ENCODE results near the gene GRK1.
A peak's percentile ranks its signal among the peaks of the same experiment; 100 is the strongest.

Gene GRK1

DNA sequence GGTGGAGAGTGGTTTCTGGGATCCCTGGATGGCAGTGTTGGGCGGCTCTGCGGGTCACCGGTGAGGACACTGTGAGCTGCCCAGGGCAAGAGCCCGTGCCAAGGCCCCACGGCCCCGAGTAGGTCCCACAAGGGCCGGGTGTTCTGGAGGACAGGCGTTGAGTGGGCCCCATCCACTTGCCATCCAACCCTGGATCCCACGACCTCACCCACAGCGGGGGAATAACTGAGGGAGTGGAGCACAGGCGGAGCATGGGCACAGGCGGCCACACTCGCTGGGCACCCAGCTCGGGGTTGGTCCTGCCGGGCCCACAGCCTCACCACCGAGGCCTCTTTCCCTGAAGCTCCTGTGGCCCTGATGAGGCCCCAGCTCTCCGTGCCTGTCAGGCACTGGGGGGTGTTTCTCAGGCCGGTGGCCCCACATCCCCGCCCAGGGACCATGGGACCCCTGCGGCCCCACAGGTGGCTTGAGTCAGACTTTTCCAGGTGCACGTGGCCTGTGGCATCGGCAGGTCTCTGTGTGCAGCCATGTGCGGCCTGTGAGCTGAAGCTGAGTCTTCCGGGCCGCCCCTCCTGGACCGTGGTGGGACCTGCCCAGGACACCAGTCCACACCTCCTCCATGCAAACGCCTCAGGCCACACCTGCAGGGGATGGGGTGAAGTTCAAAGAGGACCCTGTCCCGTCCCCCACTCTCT lies 108.6 kb downstream of the GRK1 start:
- peaks cover 18% of the 10 kb centered on the region for H3K27me3 Mint-ChIP-seq
- no peak for DNase-seq
- no peak overlapping the region for H3K4me3 Mint-ChIP-seq
- no peaks in the 10 kb centered on the region for H3K36me3 Mint-ChIP-seq
- H3K4me1 Mint-ChIP-seq = peaks cover 2% of the 10 kb centered on the region
- no peak overlapping the region for H3K27ac Mint-ChIP-seq
- CTCF ChIA-PET = no interaction called here
- H3K9me3 Mint-ChIP-seq = peaks cover 8% of the 10 kb centered on the region

DNA sequence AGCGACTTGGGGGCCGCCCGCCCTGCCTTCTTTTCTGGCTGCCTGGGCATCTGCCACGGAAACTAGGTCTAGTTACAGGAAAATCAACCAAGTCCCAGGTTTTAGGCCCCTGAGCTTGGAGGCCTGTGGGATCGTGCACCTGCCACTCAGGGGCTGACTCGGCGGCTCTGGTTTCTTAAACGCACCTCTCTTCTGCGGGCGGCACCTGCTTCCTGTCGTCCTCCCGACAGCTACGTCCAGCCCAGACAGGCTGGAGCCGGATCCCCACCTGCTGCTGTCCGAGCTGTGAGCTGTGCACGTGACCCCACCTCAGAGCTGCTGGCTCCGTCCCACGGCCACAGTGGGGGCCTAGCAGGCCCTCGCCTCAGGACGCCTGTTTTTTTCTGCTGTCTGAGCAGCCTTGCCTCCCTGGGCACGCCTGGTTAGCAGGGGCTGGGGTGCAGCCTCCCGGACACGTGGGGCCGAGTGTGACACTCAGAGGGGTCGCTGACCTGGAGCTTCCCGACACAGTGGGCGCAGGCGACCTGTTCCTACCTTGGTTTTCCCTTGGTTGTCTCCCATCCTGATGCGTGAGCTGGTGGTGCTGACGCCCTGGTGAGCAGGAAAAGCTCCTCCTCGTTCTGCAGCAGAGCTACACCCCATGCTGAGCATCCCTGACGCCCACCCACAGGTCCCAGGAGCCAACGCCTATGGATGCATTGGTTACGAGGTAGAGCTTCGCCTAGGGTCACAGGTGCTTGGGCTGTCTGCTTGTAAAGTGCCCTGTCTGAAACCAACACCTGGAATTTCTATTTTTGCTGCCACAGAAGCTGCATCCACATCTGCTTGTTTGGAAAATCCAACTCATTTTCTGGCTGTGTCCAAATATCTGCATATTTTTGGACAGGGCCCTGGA lies 109.5 kb downstream of the GRK1 start:
- H3K4me1 Mint-ChIP-seq = peaks cover 2% of the 10 kb centered on the region
- peaks cover 8% of the 10 kb centered on the region for H3K9me3 Mint-ChIP-seq
- DNase-seq = no peak
- H3K36me3 Mint-ChIP-seq = no peaks in the 10 kb centered on the region
- H3K27ac Mint-ChIP-seq = no peak overlapping the region
- CTCF ChIA-PET = no interaction called here
- H3K27me3 Mint-ChIP-seq = peaks cover 18% of the 10 kb centered on the region
- H3K4me3 Mint-ChIP-seq = no peak overlapping the region

DNA sequence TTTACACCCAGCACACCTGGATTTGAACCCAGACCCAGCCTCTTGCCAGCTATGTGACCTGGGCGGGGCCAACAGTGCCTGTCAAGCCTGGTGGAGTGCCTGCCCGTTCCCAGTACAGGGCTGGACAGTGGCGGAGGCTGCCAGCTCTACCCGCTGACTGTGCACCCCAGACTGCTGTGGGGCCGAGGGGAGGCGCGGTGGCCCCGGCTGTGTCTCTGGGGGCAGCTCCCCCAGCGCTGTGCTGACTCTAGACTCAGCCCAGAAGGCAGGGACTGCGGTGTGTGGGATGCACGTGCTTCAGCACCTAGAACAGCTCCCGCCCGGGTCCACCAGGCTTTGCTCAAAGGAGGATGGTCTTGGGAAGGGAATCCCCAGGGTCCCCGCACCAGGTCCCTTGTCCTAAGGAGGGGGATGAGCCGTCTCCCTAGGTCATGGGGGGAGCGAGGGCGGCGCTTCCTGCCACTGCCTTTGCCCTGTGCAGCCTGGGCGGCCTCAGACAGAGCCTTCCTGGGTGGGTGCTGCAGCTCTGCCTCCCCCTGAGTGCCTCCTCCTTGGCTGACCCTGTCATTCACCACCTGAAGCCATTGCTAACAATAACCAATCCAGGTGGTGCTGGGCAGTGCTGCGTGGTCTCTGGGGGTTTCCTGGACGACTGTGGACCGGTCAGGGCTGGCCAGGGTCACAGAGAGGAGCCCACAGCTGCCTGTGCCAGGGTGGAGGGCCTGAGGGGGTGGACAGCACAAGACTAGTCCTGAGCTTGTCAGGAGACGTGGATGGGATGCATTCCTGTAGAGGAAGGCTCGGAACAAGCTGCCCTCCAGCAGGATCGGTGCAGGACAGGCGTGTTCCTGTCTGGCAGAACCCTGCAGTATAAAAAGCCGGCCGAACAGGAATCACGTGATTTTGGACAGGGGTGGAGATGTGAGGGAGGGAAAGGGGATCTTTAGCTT lies 110.6 kb downstream of the GRK1 start:
- Mint-ChIP-seq H3K4me1 (no peaks in the 10 kb centered on the region), H3K4me3 (no peak overlapping the region), H3K27ac (no peak overlapping the region), H3K36me3 (no peaks in the 10 kb centered on the region), H3K27me3 (peaks cover 18% of the 10 kb centered on the region), H3K9me3 (peaks cover 2% of the 10 kb centered on the region)
- CTCF ChIA-PET = no interaction called here
- peak; percentile 29 for DNase-seq

DNA sequence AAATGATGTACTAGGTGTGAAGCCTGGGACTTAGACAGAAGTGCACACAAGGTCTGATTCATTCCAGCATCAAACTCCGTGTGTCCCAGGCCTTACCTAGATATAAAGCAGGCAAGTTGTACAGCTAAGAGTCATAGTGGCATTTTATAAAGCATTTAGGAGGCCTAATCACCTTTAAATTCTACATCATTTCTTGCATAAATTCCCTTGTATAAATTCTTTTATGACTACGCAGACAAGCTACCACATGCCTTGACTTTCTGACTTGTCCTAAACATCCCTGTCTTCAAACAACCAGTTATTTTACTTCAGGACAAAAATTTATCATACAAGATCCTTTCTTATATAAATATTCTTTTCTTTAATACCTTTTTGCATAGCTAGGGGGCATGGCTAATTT lies 114.6 kb downstream of the GRK1 start:
- Mint-ChIP-seq H3K36me3 (no peaks in the 10 kb centered on the region), H3K9me3 (no peaks in the 10 kb centered on the region), H3K4me3 (no peak overlapping the region), H3K27ac (no peak overlapping the region), H3K4me1 (no peaks in the 10 kb centered on the region), H3K27me3 (peaks cover 44% of the 10 kb centered on the region)
- DNase-seq = no peak
- CTCF ChIA-PET = no interaction called here

DNA sequence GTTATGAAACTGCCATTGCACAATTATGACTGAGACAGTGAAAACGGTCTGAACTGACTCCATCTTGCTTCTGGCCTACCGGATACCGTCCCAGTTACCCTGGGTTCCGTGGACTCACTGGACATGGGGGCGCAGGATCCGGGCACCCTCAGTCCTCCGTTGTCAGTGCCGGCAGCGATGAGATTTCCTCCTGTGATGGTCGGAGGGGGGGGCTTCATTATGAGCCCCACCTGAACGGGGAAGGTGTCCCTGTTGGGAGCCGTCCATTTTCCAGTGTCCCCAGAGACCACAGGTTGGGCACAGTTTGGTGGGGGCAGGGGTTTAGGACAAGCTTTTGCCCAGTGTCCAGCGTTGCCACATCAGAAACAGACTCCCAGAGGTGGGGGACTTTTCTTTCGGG lies 115.5 kb downstream of the GRK1 start:
- no peaks in the 10 kb centered on the region for H3K36me3 Mint-ChIP-seq
- H3K27ac Mint-ChIP-seq = no peak overlapping the region
- no peak overlapping the region for H3K4me3 Mint-ChIP-seq
- CTCF ChIA-PET = no interaction called here
- H3K4me1 Mint-ChIP-seq = no peaks in the 10 kb centered on the region
- no peak for DNase-seq
- H3K27me3 Mint-ChIP-seq = peaks cover 39% of the 10 kb centered on the region
- H3K9me3 Mint-ChIP-seq = no peaks in the 10 kb centered on the region

DNA sequence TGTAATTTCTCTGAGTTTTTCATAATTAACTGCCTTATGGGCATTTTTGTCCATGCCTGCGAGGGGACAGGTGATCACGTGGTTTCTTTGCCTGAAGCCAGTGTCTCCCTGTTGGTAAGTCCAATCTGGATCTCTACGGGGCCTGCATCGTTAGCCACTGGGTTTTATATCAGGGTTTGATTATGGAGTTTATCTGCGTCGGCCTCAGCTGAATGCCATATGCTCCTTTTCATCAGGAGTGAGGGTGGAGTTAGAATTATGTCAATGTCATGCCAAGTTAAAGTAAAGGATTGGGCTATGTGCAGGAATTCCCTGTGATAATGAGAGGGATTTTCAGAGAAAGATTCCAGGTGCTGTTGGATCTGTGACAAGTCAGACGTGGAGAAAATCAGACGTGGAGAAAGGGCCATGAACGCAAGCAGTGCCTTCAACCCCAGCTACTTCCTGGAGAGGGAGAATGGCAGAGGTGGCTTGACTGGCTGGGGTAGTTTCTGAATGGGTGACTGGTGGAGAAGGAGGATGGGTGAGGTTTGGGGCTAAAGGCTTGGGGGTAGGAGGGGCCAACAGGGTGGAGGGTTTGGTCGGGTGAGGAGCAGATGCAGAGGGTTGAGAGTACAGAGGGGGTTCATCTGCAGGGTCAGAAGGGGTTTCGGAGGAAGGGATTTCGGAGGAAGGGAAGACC lies 116.3 kb downstream of the GRK1 start:
- H3K27me3 Mint-ChIP-seq = peaks cover 36% of the 10 kb centered on the region
- no peaks in the 10 kb centered on the region for H3K9me3 Mint-ChIP-seq
- DNase-seq = no peak
- no peak overlapping the region for H3K4me3 Mint-ChIP-seq
- no peak overlapping the region for H3K27ac Mint-ChIP-seq
- no peaks in the 10 kb centered on the region for H3K36me3 Mint-ChIP-seq
- CTCF ChIA-PET = no interaction called here
- H3K4me1 Mint-ChIP-seq = no peaks in the 10 kb centered on the region

DNA sequence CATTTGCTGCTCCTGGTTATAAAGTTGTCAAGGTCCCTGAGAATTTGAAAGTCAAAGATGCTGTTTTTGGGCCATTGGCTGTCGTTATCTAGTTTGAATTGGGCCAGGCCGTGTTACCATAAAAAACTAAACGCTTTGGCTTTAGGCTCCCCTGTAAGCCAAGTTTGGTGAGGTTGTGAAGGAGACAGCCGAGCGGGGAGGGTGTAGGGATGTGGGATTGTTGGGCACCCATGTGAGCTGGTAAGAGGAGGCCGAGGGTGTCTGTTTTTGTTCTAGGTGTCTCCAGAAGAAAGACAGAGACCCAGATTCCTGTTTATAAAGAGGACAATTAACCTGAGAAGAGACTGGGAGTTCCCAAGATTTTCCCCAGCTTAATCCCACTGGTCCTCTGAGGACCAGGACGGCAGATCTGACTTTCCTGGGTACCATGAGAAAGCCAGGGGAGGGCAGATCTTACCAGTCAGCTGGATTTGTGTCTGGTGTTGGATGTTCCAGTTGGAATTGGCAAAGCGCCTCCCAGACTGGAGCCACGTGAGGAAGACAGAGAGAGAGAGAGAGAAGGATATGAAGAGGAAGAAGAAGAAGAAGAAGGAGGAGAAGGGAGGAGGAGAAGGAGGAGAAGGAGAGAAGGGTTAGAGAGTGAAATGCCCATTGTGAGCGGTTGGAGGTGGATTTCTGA lies 117.1 kb downstream of the GRK1 start:
- Mint-ChIP-seq H3K4me3 (no peak overlapping the region), H3K9me3 (no peaks in the 10 kb centered on the region), H3K27ac (no peak overlapping the region), H3K36me3 (no peaks in the 10 kb centered on the region), H3K27me3 (peaks cover 30% of the 10 kb centered on the region), H3K4me1 (no peaks in the 10 kb centered on the region)
- CTCF ChIA-PET = no interaction called here
- DNase-seq = no peak

DNA sequence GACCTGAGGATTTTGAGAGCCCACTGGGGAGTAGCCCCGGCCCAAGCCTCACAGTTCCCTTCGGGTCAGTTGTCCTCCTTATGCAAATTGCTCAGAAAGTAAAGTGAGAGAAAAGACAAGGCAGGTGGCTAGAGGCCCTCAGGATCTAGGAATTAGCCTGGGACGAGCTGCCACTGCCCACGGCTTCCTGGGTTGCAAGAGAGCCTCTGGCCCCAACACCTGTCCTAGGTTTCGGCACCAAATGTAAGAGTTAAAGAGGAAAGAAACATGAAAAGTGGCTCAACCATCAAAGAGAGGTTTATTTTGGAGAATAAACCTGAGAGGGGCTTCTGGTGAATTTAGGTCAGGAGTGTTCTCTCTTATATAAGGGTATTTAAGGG lies 117.6 kb downstream of the GRK1 start:
- Mint-ChIP-seq H3K9me3 (no peaks in the 10 kb centered on the region), H3K4me3 (no peak overlapping the region), H3K27ac (no peak overlapping the region), H3K4me1 (no peaks in the 10 kb centered on the region), H3K36me3 (no peaks in the 10 kb centered on the region), H3K27me3 (peaks cover 26% of the 10 kb centered on the region)
- CTCF ChIA-PET = no interaction called here
- no peak for DNase-seq

DNA sequence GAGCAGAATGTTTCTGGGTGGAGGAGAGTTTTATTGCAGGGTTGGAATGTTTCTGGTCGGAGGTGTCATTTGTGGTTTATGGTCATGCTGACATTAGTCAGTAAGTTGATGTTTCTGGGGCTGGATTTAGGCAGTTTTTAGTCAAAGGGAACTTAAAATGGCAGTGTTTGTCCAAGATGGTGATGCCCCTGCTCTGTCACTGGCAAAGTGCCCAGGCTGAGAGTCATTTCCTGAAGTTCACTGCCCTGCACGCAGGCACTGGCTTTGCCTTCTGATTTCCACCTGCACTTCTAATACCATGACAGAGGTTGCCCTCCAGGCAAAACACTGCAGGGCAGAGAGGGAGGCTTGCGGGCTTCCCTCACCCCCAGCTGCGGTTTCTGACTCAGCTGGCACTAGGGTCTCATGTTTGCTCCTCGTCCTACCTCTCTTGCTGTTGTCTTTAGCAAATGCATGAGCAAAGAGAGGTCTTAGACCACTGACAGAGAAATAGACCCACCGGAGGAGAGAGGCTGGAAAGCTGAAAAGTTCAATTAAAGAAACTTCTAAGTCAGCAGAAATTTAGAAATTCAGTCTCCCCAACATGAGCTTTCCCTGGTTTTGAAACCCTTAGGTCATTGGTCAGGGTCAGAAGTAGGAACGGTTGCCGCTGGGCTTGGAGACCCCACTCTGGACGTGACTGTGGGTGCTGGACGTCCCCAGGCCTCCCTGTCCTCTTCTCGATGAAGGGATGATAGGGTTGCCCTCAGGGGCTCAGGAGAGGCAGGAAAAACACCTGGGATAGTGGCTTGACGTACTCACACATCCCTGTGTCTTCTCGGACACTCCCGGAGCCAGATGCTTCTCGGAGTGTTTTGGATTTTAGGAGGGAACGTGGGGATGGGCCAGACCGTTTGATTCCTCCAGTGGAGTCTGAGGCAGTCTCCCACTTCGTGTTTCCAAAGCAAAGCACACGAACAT lies 118.3 kb downstream of the GRK1 start:
- H3K27ac Mint-ChIP-seq = no peak overlapping the region
- no peak overlapping the region for H3K4me3 Mint-ChIP-seq
- CTCF ChIA-PET = no interaction called here
- no peaks in the 10 kb centered on the region for H3K36me3 Mint-ChIP-seq
- no peaks in the 10 kb centered on the region for H3K9me3 Mint-ChIP-seq
- no peaks in the 10 kb centered on the region for H3K4me1 Mint-ChIP-seq
- DNase-seq = no peak
- H3K27me3 Mint-ChIP-seq = peaks cover 26% of the 10 kb centered on the region

DNA sequence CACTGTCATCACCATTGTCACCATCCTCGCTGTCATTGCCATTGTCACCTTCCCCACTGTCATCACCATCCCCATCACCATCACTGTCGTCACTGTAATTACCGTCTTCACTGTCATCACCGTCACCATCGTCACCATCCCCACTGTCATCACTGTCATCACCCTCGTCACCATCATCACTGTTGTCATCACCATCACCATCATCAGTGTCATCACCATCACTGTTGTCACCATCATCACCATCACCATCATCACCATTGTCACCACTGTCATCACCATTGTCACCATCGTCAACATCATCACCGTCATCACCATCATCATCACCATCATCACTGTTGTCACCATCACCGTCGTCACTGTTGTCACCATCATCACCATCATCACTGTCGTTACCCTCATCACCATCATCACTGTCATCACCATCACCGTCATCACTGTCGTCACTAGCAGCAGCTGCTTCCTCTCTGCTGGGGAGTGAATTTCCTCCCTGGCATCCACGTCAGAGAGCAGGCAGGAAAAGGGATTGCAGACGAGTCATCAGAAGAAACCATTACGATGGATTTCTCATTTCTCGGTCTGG lies 119.3 kb downstream of the GRK1 start:
- CTCF ChIA-PET = no interaction called here
- no peaks in the 10 kb centered on the region for H3K9me3 Mint-ChIP-seq
- peaks cover 26% of the 10 kb centered on the region for H3K27me3 Mint-ChIP-seq
- H3K36me3 Mint-ChIP-seq = no peaks in the 10 kb centered on the region
- no peak overlapping the region for H3K27ac Mint-ChIP-seq
- no peak overlapping the region for H3K4me3 Mint-ChIP-seq
- no peak for DNase-seq
- no peaks in the 10 kb centered on the region for H3K4me1 Mint-ChIP-seq
